Measurements from ENCODE around the gene GCSAM. TPM values are rescaled to one million over a fixed set of nuclear protein-coding genes. Genes with fewer than 3 reads are reported as not detected.
"Not testable (repeated sequence)": the region's sequence is repeated elsewhere in the genome, so short reads cannot be mapped to it uniquely, and the experiment has no call there.

Gene GCSAM
- total RNA-seq, 2 experiments from 2014 or later: 14.5 to 14.6 TPM

DNA sequence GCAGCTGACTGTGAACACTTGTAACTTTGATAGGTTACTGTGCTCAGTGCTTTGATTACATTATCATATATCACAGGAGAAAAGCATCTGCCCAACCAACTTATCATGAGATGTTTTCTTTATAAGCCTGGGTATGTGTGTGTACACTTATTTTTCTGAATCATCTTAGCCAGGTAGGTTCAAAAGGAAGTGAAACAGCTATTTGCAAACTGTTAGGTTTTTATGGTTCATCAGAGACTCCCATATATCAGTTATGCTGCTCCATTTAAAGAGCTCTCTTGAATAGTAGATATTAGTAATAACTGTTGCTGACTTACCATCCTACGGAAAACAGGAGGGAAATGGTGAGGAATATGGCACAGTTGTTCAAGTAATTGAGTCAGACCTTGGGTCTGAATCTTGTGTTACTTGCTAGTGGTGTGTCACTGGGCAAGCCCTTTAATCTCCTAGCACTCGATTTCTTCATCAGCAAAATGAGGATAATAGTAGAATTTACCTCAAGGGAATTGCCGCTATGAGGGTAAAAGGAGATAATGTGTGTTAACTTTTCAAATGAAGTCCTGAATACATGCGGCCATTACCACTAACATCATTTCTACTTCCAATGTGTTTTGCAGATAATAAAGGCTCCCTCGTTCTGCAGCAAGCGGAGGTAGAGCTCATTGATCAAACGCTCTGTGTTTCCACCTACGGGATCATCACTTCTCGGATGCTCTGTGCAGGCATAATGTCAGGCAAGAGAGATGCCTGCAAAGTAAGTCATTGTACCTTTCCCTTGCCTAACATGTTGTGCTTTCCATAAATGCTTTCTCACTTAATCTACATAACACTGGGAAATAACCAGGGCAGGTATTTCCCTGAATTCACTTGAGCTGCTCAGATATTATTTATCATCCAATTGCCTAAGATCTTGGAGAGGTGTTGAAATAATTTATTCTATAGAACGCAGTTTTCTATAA is 54.6 kb downstream of the GCSAM start:
- DNase-seq: no peak
- H3K36me3 Mint-ChIP-seq (ENCODE audit: low read depth): no peaks in the 10 kb centered on the region
- CTCF ChIA-PET: interaction anchor here (1.0 kb wide), 1 partner anchor 65 kb away, joined by 5 read pairs; no protein-coding TSS in a partner anchor
- no peak overlapping the region for H3K4me3 Mint-ChIP-seq
- no peaks in the 10 kb centered on the region for H3K27me3 Mint-ChIP-seq (ENCODE audit: low read depth)
- H3K9me3 Mint-ChIP-seq: no peaks in the 10 kb centered on the region
- no peak overlapping the region for H3K27ac Mint-ChIP-seq
- H3K4me1 Mint-ChIP-seq (ENCODE audit: low read depth): peaks cover 18% of the 10 kb centered on the region
- intact Hi-C loops (cut with micrococcal nuclease): no loop called here

DNA sequence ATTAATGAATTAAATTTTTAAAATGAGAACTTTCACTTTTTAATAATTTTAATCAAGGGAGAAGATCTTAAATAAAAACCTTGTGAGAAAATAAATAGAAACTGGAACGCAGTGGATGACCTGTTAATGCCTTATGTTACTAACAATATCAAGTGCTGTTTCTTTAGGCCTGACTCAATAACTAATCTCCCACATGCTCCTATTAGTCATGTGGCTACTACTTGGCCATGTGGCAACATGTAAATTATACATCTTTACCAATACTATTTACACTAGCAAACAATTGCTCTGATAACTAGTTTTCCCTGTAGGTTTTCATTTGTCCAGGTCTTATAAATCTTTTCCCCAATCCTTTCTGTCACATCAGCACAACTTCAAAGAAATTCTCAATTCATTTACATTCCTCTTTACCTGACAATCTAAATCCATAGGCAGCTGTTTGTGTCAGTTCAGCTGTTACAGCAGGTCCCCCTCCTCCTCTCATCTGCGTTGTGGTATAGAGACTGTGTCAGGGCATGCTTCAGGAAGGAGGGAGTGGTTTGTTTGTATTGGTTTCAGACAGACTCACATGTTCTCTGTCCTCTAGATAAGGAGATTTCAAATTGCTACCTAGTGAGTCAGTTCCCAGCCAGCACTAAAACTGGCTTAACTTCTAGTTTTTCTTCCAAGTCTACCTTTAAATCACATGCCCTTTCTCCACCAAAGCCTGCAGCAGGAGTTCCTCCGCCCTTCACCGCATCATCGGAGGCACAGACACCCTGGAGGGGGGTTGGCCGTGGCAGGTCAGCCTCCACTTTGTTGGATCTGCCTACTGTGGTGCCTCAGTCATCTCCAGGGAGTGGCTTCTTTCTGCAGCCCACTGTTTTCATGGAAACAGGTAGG is 58.2 kb downstream of the GCSAM start:
- peak; percentile 79 for DNase-seq
- Mint-ChIP-seq H3K27ac (peak overlapping the region; percentile 76), H3K27me3 (ENCODE audit: low read depth) (no peaks in the 10 kb centered on the region), H3K4me1 (ENCODE audit: low read depth) (peaks cover 39% of the 10 kb centered on the region), H3K36me3 (ENCODE audit: low read depth) (no peaks in the 10 kb centered on the region), H3K9me3 (peaks cover 1% of the 10 kb centered on the region), H3K4me3 (peak overlapping the region; percentile 32)
- intact Hi-C loops (cut with micrococcal nuclease): loop anchor here (1.0 to 5.0 kb wide), 4 partner anchors 54 to 422 kb away; partner anchors contain the start of genes ABHD10 and BTLA
- CTCF ChIA-PET: no interaction called here

DNA sequence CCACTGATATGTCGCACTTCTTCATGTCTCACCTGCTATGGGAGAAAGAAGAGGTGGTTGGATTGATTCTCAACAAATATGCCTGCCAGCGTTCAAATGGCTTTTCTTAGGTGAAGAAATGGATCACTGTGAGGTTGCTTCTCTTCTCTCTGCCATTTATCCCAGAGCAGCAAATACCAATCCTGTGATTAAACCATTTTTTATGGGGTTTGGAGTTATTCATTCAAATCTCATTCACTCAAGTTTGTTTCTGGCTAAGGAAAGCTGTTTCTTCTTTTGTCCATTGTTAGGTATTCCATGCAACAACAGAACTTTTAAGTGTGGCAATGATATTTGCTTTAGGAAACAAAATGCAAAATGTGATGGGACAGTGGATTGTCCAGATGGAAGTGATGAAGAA is 59.0 kb downstream of the GCSAM start:
- H3K36me3 Mint-ChIP-seq (ENCODE audit: low read depth): no peaks in the 10 kb centered on the region
- no peak overlapping the region for H3K27ac Mint-ChIP-seq

GRCh38 chr3:112072387-112073060 is 60.5 kb downstream of the GCSAM start:
- CTCF ChIA-PET: interaction anchor here (0.9 kb wide), 1 partner anchor 83 kb away, joined by 4 read pairs; no protein-coding TSS in a partner anchor
- H3K27me3 Mint-ChIP-seq (ENCODE audit: low read depth); H3K9me3 Mint-ChIP-seq; H3K36me3 Mint-ChIP-seq (ENCODE audit: low read depth): not testable (repeated sequence)
- peak overlapping the region; percentile 69 for H3K27ac Mint-ChIP-seq
- peak overlapping the region; percentile 53 for H3K4me3 Mint-ChIP-seq
- peak; percentile 86 for DNase-seq
- intact Hi-C loops (cut with micrococcal nuclease): loop anchor here (1.0 to 5.0 kb wide), 4 partner anchors 16 to 425 kb away; partner anchors contain the start of gene BTLA
- H3K4me1 Mint-ChIP-seq (ENCODE audit: low read depth): peaks cover 39% of the 10 kb centered on the region

More for the DNA sequence above, 59.0 kb downstream of the GCSAM start:
- no peak for DNase-seq
- H3K4me3 Mint-ChIP-seq: no peak overlapping the region
- H3K4me1 Mint-ChIP-seq (ENCODE audit: low read depth): peaks cover 39% of the 10 kb centered on the region
- CTCF ChIA-PET: no interaction called here
- H3K27me3 Mint-ChIP-seq (ENCODE audit: low read depth): no peaks in the 10 kb centered on the region
- peaks cover 3% of the 10 kb centered on the region for H3K9me3 Mint-ChIP-seq
- intact Hi-C loops (cut with micrococcal nuclease): loop anchor here (5.0 kb wide), 1 partner anchor 423 kb away; the partner anchor contains the start of gene BTLA

Small RNA genes lying within 50 kb of the gene (microRNA-seq; reads per million reads assigned to microRNA genes)
- gene MIR567 (ENCODE audit: borderline microRNAs expressed, borderline replicate concordance): not detected

Other genes with a start within 250 kb of the GCSAM start
- gene ABHD10, start 154.2 kb downstream of the GCSAM start, total RNA-seq: 10 to 100 TPM; 53.1 to 54.6 TPM
- gene TAGLN3, start 134.3 kb downstream of the GCSAM start, total RNA-seq: 1 to 10 TPM; 1.2 TPM
- gene TMPRSS7, start 98.5 kb downstream of the GCSAM start, total RNA-seq: not detected
- 1 to 10 TPM; 3.1 to 3.8 TPM for gene C3orf52, start 46.9 kb downstream of the GCSAM start, total RNA-seq
- gene SLC9C1, start 161.0 kb upstream of the GCSAM start, total RNA-seq: not detected
- gene CD200, start 199.9 kb upstream of the GCSAM start, total RNA-seq: 10 to 100 TPM; 50.0 to 53.6 TPM